Spleen (tissue), 11 donors: ENCODE measurements around the gene CALML5. TPM values are rescaled to one million over a fixed set of nuclear protein-coding genes. Genes with fewer than 3 reads are reported as not detected.
"Not testable (repeated sequence)": the region's sequence is repeated elsewhere in the genome, so short reads cannot be mapped to it uniquely, and the experiment has no call there.

Experiments
- DNase-seq: peaks from one replicate; pipeline ENCODE4 v3.0.0-alpha.2; 2020
- H3K27ac ChIP-seq, 8 donors: fragments of 200-600 bp; sonication (generic) in 7 of 8; 1 replicate in 4 of 8; 2 replicates in 4 of 8; pipeline versions ENCODE4 v1.5.0 to v1.8.0; 2016 to 2021; ENCODE audit warnings: inconsistent platforms in 4 of 8, mild to moderate bottlenecking in 4 of 8, moderate library complexity in 1 of 8
- H3K27me3 ChIP-seq, 7 donors: fragments of 200-600 bp; sonication (generic) in 6 of 7; replicated peaks in 1 of 7; 1 replicate in 4 of 7; 2 replicates in 3 of 7; pipeline versions ENCODE4 v1.5.0 to v1.8.0; 2016 to 2021; ENCODE audit warnings: inconsistent platforms in 3 of 7, mild to moderate bottlenecking in 1 of 7
- H3K36me3 ChIP-seq, 6 donors: fragments of 200-600 bp; sonication (generic) in 5 of 6; 1 replicate in 4 of 6; 2 replicates in 2 of 6; pipeline versions ENCODE4 v1.5.0 to v1.8.0; 2016 to 2021; ENCODE audit warnings: inconsistent platforms in 2 of 6
- H3K4me1 ChIP-seq, 6 donors: fragments of 200-600 bp; sonication (generic) in 5 of 6; 1 replicate in 3 of 6; 2 replicates in 3 of 6; pipeline versions ENCODE4 v1.5.0 to v1.8.0; 2016 to 2021; ENCODE audit warnings: inconsistent platforms in 3 of 6
- H3K4me3 ChIP-seq, 8 donors: fragments of 200-600 bp; sonication (generic) in 7 of 8; 1 replicate in 4 of 8; 2 replicates in 4 of 8; pipeline versions ENCODE4 v1.5.0 to v1.8.0; 2016 to 2021; ENCODE audit warnings: inconsistent platforms in 4 of 8, mild to moderate bottlenecking in 4 of 8, moderate library complexity in 2 of 8
- H3K9me3 ChIP-seq, 8 donors: fragments of 200-600 bp; sonication (generic) in 7 of 8; 1 replicate in 4 of 8; 2 replicates in 4 of 8; pipeline versions ENCODE4 v1.5.0 to v1.8.0; 2016 to 2021; ENCODE audit warnings: inconsistent platforms in 4 of 8
- POLR2A ChIP-seq, 3 donors: fragments of 450-650 bp; IDR thresholded peaks; one replicate each; pipeline ENCODE4 v1.5.1; 2017; ENCODE audit warnings: antibody characterized with exemption in 3 of 3, mild to moderate bottlenecking in 1 of 3
- POLR2AphosphoS5 ChIP-seq, 3 donors: sonication (generic); formaldehyde crosslinking; IDR thresholded peaks; one replicate each; pipeline ENCODE4 v1.5.1; 2017; ENCODE audit warnings: antibody characterized with exemption in 3 of 3
- WGBS, 5 donors: extraction: QIAGEN DNeasy Blood & Tissue Kit in 3 of 5; methylation state at CpG; one replicate each; pipeline versions ENCODE4 v1.1.5 to v1.1.7; 2013 to 2018; 5-methylcytosine and 5-hydroxymethylcytosine counted together
- intact Hi-C: fragments of 100-400 bp; cut with DNase I; formaldehyde crosslinking; loops from one replicate; pipeline ENCODE4 v1.15.0; 2023; ENCODE audit warnings: low total_unique reads
- polyA plus RNA-seq, 3 donors: library from polyadenylated mRNA; stranded (reverse); fragments of 200-250 nt; gene quantifications; one replicate each; pipeline ENCODE4 v1.2.1, GENCODE V29; 2013
- total RNA-seq, 7 donors: library from RNA; depleted of rRNA in 3 of 7; stranded (reverse); fragments of >200 nt in 3 of 7; fragmentation: NEBNext Ultra II Directional in 4 of 7; extraction: Animal tissue kit (Norgen Biotek cat#: 25700) in 4 of 7; gene quantifications; one replicate each; pipeline versions ENCODE4 v1.1.0 to v1.2.1, GENCODE V29; 2016 to 2021
- TF ChIP-seq, protein P1 (sequence below), 11 experiments: fragments of 200-600 bp in 7 of 11; fragments of 450-650 bp in 4 of 11; sonication (generic) in 4 of 11; IDR thresholded peaks in 8 of 11; conservative IDR thresholded peaks in 3 of 11; 1 replicate in 7 of 11; 2 replicates in 4 of 11; pipeline versions ENCODE4 v1.4.0 to v1.8.0; 2016 to 2021; ENCODE audit warnings: antibody characterized with exemption in 11 of 11, inconsistent platforms in 4 of 11, mild to moderate bottlenecking in 1 of 11
- donor health status: healthy with polysubstance abuse.
- donor health status: DM: no; HTN: no; CAD: no; lungs with moderate emphysema.
- donor health status: DM: no; HTN: no; CAD: no.
- donor health status: Bipolar disorder and iron deficiency.
- donor health status: healthy.
- donor health status: DM: no; HTN: no; CAD: no.
- donor health status: DM: yes; HTN: yes; CAD: no.

The CALML5 gene
- total and polyA plus RNA-seq, 10 donors: 0.13 TPM; not detected in 9

DNA sequence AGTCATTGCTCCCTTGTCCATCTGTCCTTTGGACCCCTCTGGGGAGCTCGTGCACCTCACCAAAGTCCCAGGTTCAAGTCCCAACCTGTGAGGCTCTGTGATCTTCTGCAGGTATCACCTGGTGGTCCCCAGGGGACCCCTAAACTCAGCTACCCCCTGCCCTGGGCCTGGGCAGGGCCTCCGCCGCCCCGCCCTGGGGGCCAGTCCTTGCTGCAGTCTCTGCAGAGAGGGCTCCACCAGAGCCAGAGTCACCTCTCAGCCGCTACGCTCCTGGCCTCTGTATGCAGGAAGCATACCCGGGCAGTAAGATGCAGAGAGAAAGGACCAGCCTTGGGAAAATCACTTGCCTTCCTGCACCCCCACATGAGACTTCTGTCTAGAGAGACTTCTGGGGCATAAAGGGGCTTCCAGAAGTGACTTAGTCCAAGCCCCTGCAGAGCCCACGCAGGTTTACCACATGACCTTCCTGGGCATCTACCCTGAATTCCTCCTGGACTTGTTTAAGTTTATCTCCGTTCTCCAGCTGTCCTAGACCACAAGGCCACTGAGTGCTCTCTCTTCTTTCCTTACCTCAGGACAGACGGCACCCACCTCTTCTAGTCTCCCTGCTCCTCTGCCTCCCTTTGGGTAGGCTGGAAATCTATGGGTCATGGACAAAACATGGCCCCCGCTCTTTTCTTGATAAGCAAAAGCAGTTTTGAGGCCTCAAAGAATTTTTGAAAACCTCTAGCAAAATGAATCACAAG, 21.2 kb downstream of the CALML5 start:
- 87 to 95% (median 91%) methylated on average over 9 to 11 of the region's 11 CpGs for WGBS, 5 donors
- no peaks in the 10 kb centered on the region for H3K36me3 ChIP-seq
- H3K4me1 ChIP-seq: no peaks in the 10 kb centered on the region
- no peak overlapping the region for H3K4me3 ChIP-seq
- DNase-seq: no peak
- no peak overlapping the region for H3K27ac ChIP-seq
- intact Hi-C loops: no loop called here
- H3K27me3 ChIP-seq: no peaks in the 10 kb centered on the region
- no peak for TF ChIP-seq POLR2A (IDR thresholded peaks at IDR 0.05)
- TF ChIP-seq, protein P1, sequence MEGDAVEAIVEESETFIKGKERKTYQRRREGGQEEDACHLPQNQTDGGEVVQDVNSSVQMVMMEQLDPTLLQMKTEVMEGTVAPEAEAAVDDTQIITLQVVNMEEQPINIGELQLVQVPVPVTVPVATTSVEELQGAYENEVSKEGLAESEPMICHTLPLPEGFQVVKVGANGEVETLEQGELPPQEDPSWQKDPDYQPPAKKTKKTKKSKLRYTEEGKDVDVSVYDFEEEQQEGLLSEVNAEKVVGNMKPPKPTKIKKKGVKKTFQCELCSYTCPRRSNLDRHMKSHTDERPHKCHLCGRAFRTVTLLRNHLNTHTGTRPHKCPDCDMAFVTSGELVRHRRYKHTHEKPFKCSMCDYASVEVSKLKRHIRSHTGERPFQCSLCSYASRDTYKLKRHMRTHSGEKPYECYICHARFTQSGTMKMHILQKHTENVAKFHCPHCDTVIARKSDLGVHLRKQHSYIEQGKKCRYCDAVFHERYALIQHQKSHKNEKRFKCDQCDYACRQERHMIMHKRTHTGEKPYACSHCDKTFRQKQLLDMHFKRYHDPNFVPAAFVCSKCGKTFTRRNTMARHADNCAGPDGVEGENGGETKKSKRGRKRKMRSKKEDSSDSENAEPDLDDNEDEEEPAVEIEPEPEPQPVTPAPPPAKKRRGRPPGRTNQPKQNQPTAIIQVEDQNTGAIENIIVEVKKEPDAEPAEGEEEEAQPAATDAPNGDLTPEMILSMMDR (IDR thresholded peaks at IDR 0.05 in 8 of 11, conservative IDR thresholded peaks at IDR 0.05 in 3 of 11): no peak
- TF ChIP-seq POLR2AphosphoS5 (IDR thresholded peaks at IDR 0.05): no peak
- H3K9me3 ChIP-seq: no peaks in the 10 kb centered on the region

DNA sequence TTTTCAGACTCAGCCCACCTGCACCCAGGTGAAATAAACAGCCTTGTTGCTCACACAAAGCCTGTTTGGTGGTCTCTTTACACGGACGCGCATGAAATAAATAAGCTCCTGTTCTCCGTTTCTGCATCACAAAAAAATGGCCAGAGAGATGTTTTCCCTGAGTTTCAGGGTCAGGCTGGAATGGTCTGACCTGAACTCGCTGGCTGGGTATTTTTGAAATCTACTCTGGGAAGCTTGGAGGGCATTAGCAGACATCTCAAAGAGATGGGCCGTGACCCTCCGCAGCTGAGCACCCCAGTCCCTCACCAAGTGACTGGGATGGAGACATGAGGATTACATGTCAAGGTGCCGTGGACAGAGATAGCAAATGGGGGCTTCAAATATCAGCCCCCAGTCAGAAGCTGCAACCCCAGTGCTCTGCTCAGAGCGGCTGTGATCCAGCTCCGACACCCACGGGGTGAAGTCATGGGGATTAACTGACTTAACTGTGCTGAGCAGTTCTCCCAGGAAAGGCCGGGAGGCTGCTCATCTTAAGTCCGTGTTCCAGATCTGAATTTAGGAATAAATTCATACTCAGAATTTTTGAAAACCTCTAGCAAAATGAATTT, 22.3 kb downstream of the CALML5 start:
- Histone ChIP-seq H3K4me1 (no peaks in the 10 kb centered on the region), H3K36me3 (no peaks in the 10 kb centered on the region), H3K9me3 (no peaks in the 10 kb centered on the region), H3K4me3 (no peak overlapping the region), H3K27ac (no peak overlapping the region), H3K27me3 (no peaks in the 10 kb centered on the region)
- TF ChIP-seq POLR2AphosphoS5 (IDR thresholded peaks at IDR 0.05): no peak
- TF ChIP-seq, protein P1 (IDR thresholded peaks at IDR 0.05 in 8 of 11, conservative IDR thresholded peaks at IDR 0.05 in 3 of 11): no peak
- TF ChIP-seq POLR2A (IDR thresholded peaks at IDR 0.05): no peak
- DNase-seq: no peak
- intact Hi-C loops: no loop called here
- WGBS, 5 donors: 91 to 94% (median 92%) methylated on average over 11 to 13 of the region's 13 CpGs

DNA sequence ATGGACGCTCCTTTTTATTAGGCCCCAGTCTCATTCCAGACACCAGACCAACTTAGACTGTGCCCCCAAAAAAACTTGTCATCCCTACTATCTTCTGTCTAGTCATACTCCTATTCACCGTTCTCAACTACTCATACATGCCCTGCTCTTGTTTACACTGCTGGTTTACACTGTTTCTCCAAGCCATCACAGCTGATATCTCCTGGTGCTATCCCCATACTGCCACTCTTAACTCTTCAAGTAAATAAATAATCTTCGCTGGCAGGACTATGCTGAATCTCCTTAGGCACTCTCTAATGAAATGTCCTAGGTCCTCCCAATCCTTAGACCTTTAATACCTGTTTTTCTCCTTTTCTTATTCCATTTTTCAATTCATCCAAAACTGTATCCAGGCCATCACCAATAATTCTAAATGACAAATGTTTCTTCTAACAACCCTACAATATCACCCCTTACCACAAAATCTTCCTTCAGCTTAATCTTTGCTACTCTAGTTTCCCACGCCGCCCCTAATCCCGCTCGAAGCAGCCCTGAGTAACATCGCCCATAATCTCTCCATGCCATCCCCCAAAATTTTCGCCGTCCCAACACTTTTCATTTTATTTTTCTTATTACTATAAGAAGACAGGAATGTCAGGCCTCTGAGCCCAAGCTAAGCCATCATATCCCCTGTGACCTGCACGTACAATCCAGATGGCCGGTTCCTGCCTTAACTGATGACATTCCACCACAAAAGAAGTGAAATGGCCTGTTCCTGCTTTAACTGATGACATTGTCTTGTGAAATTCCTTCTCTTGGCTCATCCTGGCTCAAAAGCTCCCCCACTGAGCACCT, 23.2 kb downstream of the CALML5 start:
- 90 to 94% (median 92%) methylated on average over 10 to 12 of the region's 12 CpGs for WGBS, 5 donors

DNA sequence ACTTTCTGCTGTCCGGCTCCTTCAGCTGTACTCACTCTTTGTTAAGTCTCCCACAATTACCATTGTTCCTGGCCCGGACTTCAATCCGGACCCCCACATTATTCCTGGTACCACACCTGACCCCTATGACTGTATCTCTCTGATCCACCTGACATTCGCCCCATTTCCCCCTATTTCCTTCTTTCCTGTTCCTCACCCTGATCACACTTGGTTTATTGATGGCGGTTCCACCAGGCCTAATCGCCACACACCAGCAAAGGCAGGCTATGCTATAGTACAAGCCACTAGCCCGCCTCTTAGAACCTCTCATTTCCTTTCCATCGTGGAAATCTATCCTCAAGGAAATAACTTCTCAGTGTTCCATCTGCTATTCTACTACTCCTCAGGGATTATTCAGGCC, 24.3 kb downstream of the CALML5 start:
- DNase-seq, H3K4me3 ChIP-seq, H3K36me3 ChIP-seq, intact Hi-C loops, H3K27ac ChIP-seq, H3K9me3 ChIP-seq, H3K4me1 ChIP-seq, H3K27me3 ChIP-seq: not testable (repeated sequence)
- WGBS, 5 donors: 86 to 96% (median 90%) methylated on average over 5 to 8 of the region's 8 CpGs

More for the DNA sequence above, 23.2 kb downstream of the CALML5 start:
- H3K36me3 ChIP-seq, H3K27ac ChIP-seq, H3K27me3 ChIP-seq, H3K4me3 ChIP-seq, intact Hi-C loops, H3K4me1 ChIP-seq, DNase-seq, H3K9me3 ChIP-seq: not testable (repeated sequence)

DNA sequence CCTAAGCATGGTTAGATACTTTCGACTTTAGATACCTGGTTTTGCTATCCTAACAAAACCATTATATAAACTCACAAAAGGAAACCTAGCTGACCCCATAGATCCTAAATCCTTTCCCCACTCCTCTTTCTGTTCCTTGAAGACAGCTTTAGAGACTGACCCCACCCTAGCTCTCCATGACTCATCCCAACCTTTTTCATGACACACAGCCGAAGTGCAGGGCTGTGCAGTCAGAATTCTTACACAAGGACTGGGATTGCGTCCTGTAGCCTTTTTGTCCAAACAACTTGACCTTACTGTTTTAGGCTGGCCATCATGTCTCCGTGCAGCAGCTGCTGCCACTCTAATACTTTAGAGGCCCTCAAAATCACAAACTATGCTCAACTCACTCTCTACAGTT, 24.7 kb downstream of the CALML5 start:
- H3K4me3 ChIP-seq, H3K27me3 ChIP-seq, DNase-seq, intact Hi-C loops, H3K36me3 ChIP-seq, H3K27ac ChIP-seq, H3K4me1 ChIP-seq, H3K9me3 ChIP-seq: not testable (repeated sequence)
- WGBS, 5 donors: 78 to 80% (median 79%) methylated on average over 4 of the region's 4 CpGs
